GM12878 (cell line): ENCODE results near the gene FAM9C. TPM values are rescaled to one million over a fixed set of nuclear protein-coding genes. Genes with fewer than 3 reads are reported as not detected.

Experiments used
- ATAC-seq: fragments of 200-7000 bp; cut with Tn5 transposase; 3 replicates; pipeline ENCODE4 v1.9.1; 2020; ENCODE audit warnings: mild to moderate bottlenecking, moderate library complexity
- BruUV-seq: library from RNA; stranded (reverse); fragments of 400-500 nt; replicated peaks from 2 replicates; lab custom pipeline; 2021; lab: Mats Ljungman, UMichigan
- CTCF ChIA-PET: fragments of 300-600 bp; sonication (Branson Sonifier 250); formaldehyde crosslinking; extraction: SDS; loops from one replicate; lab custom pipeline; 2021; ENCODE audit warnings: inconsistent platforms; lab: Yijun Ruan, JAX
- POLR2A ChIA-PET: fragments of 350-600 bp; formaldehyde crosslinking; extraction: SDS; loops from one replicate; lab custom pipeline; 2021; ENCODE audit warnings: inconsistent platforms; lab: Charles Lee
- RAD21 ChIA-PET: fragments of 300-600 bp; sonication (Branson Sonifier 250); formaldehyde crosslinking; loops from one replicate; lab custom pipeline; 2023; ENCODE audit warnings: antibody characterized with exemption; ENCODE audit not compliant: unreplicated experiment; lab: Charles Lee
- SMC1A ChIA-PET: fragments of 300-600 bp; sonication (Branson Sonifier 250); formaldehyde crosslinking; loops from one replicate; lab custom pipeline; 2023; ENCODE audit not compliant: unreplicated experiment, uncharacterized antibody; lab: Charles Lee
- DNase-seq: peaks from one replicate; pipeline ENCODE4 v3.0.0-alpha.2; 2011; ENCODE audit warnings: low read depth, low spot score
- FAIRE-seq: peaks from 3 replicates; lab custom pipeline; 2011; peaks lifted over from hg19 to GRCh38; lab: Jason Lieb, UNC
- H2AFZ ChIP-seq: 2 replicates; pipeline ENCODE4 v1.6.0; 2011; ENCODE audit warnings: low read depth, low read length, control low read depth; ENCODE audit not compliant: control insufficient read depth
- H3K27ac ChIP-seq: 2 replicates; pipeline ENCODE4 v1.5.1; 2011; ENCODE audit warnings: control low read depth; ENCODE audit not compliant: control insufficient read depth, insufficient read depth
- H3K27me3 ChIP-seq, 2 experiments: replicated peaks in 1 of 2; 2 replicates each; pipeline versions ENCODE4 v1.6.0 to v1.6.1; 2011; ENCODE audit warnings: low read length in 1 of 2; ENCODE audit not compliant: control insufficient read depth in 2 of 2, insufficient read depth in 2 of 2
- H3K36me3 ChIP-seq, 2 experiments: 2 replicates each; pipeline ENCODE4 v1.5.1; 2011; ENCODE audit warnings: low read length in 1 of 2; ENCODE audit not compliant: control insufficient read depth in 2 of 2, insufficient read depth in 2 of 2
- H3K4me1 ChIP-seq: 2 replicates; pipeline ENCODE4 v1.6.1; 2011; ENCODE audit warnings: mild to moderate bottlenecking, low read length, moderate library complexity, mixed read lengths; ENCODE audit not compliant: control insufficient read depth, insufficient read depth
- H3K4me2 ChIP-seq: 2 replicates; pipeline ENCODE4 v1.6.0; 2011; ENCODE audit warnings: control low read depth; ENCODE audit not compliant: control insufficient read depth, insufficient read depth
- H3K4me3 ChIP-seq: fragments of 200-600 bp; sonication (generic); 2 replicates; pipeline ENCODE4 v1.5.1; 2016
- H3K79me2 ChIP-seq: 2 replicates; pipeline ENCODE4 v1.6.0; 2011; ENCODE audit warnings: low read length; ENCODE audit not compliant: control insufficient read depth, insufficient read depth
- H3K9ac ChIP-seq: 2 replicates; pipeline ENCODE4 v1.8.0; 2011; ENCODE audit warnings: low read length, control low read depth, mixed read lengths; ENCODE audit not compliant: control insufficient read depth, insufficient read depth
- H3K9me3 ChIP-seq: replicated peaks from 3 replicates; pipeline ENCODE4 v1.5.1; 2011; ENCODE audit warnings: mild to moderate bottlenecking, low read length; ENCODE audit not compliant: control insufficient read depth, insufficient read depth
- H4K20me1 ChIP-seq: 2 replicates; pipeline ENCODE4 v1.6.0; 2011; ENCODE audit not compliant: control insufficient read depth, insufficient read depth
- BHLHE40 ChIP-seq, 2 experiments: fragments of 450-650 bp in 1 of 2; IDR thresholded peaks; 2 replicates each; pipeline ENCODE4 v1.6.1; 2011 to 2017; ENCODE audit warnings: low read depth in 2 of 2, borderline replicate concordance in 1 of 2, improper control_type of control experiment in 1 of 2, low read length in 1 of 2, mild to moderate bottlenecking in 1 of 2
- CBX3 ChIP-seq: fragments of 200-600 bp; sonication (generic); IDR thresholded peaks from 2 replicates; pipeline ENCODE4 v1.6.1; 2016; ENCODE audit warnings: low read depth, borderline replicate concordance
- EED ChIP-seq: sonication (generic); IDR thresholded peaks from 2 replicates; pipeline ENCODE4 v1.6.1; 2016; ENCODE audit warnings: antibody characterized with exemption, low read depth
- HDAC2 ChIP-seq: fragments of 200-600 bp; sonication (generic); IDR thresholded peaks from 2 replicates; pipeline ENCODE4 v1.6.1; 2017
- IKZF1 ChIP-seq: fragments of 450-650 bp; conservative IDR thresholded peaks from 2 replicates; pipeline ENCODE4 v1.6.1; 2017; ENCODE audit warnings: antibody characterized with exemption, mild to moderate bottlenecking
- IKZF2 ChIP-seq, 2 experiments: fragments of 450-650 bp; IDR thresholded peaks; 2 replicates each; pipeline ENCODE4 v1.6.1; 2017; ENCODE audit warnings: mild to moderate bottlenecking in 2 of 2, moderate library complexity in 2 of 2
- JUNB ChIP-seq: IDR thresholded peaks from 2 replicates; pipeline ENCODE4 v1.6.1; 2016; ENCODE audit warnings: antibody characterized with exemption, mild to moderate bottlenecking
- JUND ChIP-seq: IDR thresholded peaks from 2 replicates; pipeline ENCODE4 v1.6.1; 2012; ENCODE audit warnings: low read depth, mild to moderate bottlenecking, low read length, improper control_type of control experiment, moderate library complexity
- MLLT1 ChIP-seq: fragments of 450-650 bp; IDR thresholded peaks from 2 replicates; pipeline ENCODE4 v1.6.1; 2016; ENCODE audit warnings: mild to moderate bottlenecking
- MTA2 ChIP-seq: fragments of 450-650 bp; IDR thresholded peaks from 2 replicates; pipeline ENCODE4 v1.6.1; 2016; ENCODE audit warnings: low read depth, mild to moderate bottlenecking, moderate library complexity
- MTA3 ChIP-seq: IDR thresholded peaks from 2 replicates; pipeline ENCODE4 v1.6.1; 2012; ENCODE audit warnings: low read length, inconsistent platforms, borderline replicate concordance
- PAX5 ChIP-seq: IDR thresholded peaks from 2 replicates; pipeline ENCODE4 v1.6.1; 2011; ENCODE audit warnings: low read depth, low read length, borderline replicate concordance
- RUNX3 ChIP-seq: IDR thresholded peaks from 2 replicates; pipeline ENCODE4 v1.6.1; 2012; ENCODE audit warnings: low read length, inconsistent platforms
- SPI1 ChIP-seq: IDR thresholded peaks from 2 replicates; pipeline ENCODE4 v1.6.1; 2011; ENCODE audit warnings: low read depth, mild to moderate bottlenecking, low read length, moderate library complexity, borderline replicate concordance; ENCODE audit not compliant: insufficient read depth
- SRF ChIP-seq, 2 experiments: IDR thresholded peaks; 2 replicates each; pipeline ENCODE4 v1.6.1; 2011; ENCODE audit warnings: low read depth in 2 of 2, low read length in 2 of 2, mild to moderate bottlenecking in 1 of 2, moderate library complexity in 1 of 2
- ZBED1 ChIP-seq: IDR thresholded peaks from 2 replicates; pipeline ENCODE4 v1.6.1; 2016; ENCODE audit warnings: borderline replicate concordance
- ZNF384 ChIP-seq: IDR thresholded peaks from 2 replicates; pipeline ENCODE4 v1.6.1; 2012; ENCODE audit warnings: low read depth, mild to moderate bottlenecking, low read length, improper control_type of control experiment, borderline replicate concordance
- WGBS: methylation state at CpG from one replicate; pipeline ENCODE4 v1.1.6; 2016; ENCODE audit warnings: low lambda C conversion rate; ENCODE audit not compliant: insufficient replicate concordance, insufficient coverage; ENCODE audit errors: missing lambda C conversion rate; 5-methylcytosine and 5-hydroxymethylcytosine counted together
- in situ Hi-C: fragments of 300-500 bp; cut with MboI; formaldehyde crosslinking; loops from 9 replicates; pipeline ENCODE4 v1.14.3; 2018; ENCODE audit warnings: mixed read lengths
- intact Hi-C: fragments of 100-400 bp; cut with micrococcal nuclease; formaldehyde crosslinking; loops from one replicate; pipeline ENCODE4 v1.14.2; 2022; ENCODE audit not compliant: unreplicated experiment
- polyA plus RNA-seq, 11 experiments: library from polyadenylated mRNA; depleted of rRNA in 4 of 11; unstranded in 6 of 11; stranded (reverse) in 5 of 11; fragments of >200 nt; fragmentation: Nextera tagmentation in 4 of 11; fragmentation: Illumina TruSeq in 1 of 11; extraction: Ambion mirVana in 4 of 11; extraction: Trizol in 1 of 11; gene quantifications; 1 replicate in 1 of 11; 2 replicates in 10 of 11; pipeline versions ENCODE4 v1.2.1 to v1.2.3, GENCODE V29; 2011 to 2016; ENCODE audit warnings: inconsistent platforms in 2 of 11, missing spikeins in 2 of 11, low read depth in 1 of 11
- total RNA-seq, 4 experiments: library from RNA; depleted of rRNA in 3 of 4; stranded (reverse); fragments of >200 nt in 3 of 4; fragmentation: Illumina TruSeq in 1 of 4; extraction: Trizol in 1 of 4; gene quantifications; 2 replicates each; pipeline versions ENCODE4 v1.2.1 to v1.2.3, GENCODE V29; 2013 to 2021

Gene FAM9C
- total and polyA plus RNA-seq, 10 of the 15 experiments (the other 5 are each of a cell fraction or from before 2014, with no cell fraction given): 0.01 to 0.03 TPM; not detected in 8

DNA sequence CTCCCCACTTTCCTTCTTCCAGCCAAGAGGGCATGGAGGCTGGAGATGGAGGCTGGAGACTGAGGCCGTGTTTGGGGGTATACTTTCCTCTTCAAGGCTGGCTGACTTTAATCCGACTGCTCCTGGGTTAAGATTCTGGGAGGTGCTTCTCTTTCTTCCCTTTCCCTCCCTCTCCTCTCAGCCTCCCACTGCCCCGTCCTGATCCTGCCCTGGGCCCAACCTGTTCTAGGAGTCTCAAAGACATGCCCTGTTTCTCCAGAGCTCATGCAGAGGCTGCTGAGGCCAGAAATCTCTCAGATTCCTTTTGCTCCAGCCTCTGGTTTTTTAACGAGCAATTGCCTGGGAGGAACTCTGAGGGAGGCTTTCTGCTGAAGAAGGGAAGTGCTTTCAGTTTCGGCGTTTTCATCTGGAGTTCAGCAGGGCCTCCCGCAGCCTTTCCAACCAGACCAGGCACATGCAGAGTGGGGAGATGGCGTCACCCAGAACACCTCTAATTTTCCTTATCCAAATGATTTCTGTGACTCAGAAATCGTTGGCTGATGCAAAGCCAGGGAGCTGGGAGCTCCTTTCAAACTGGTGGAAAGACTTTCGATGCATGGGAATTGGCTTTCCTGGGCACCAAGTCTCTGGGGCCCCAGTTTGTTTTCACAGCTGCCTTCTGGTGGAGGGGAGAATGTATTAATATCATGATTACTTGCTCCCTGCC, 34.5 kb upstream of the FAM9C start:
- H2AFZ ChIP-seq: peak overlapping the region; percentile 35
- CTCF ChIA-PET: interaction anchor here (1.3 to 3.3 kb wide), 4 partner anchors 10 to 132 kb away, joined by 3 to 12 read pairs (median 4); no protein-coding TSS in a partner anchor
- no peak for ATAC-seq
- H3K79me2 ChIP-seq: no peaks in the 10 kb centered on the region; the same call in 1 of the 2 replicates
- no peaks in the 10 kb centered on the region for H4K20me1 ChIP-seq
- no peak for FAIRE-seq
- H3K9ac ChIP-seq: peak overlapping the region; percentile 58
- in situ Hi-C loops (no loop called here), intact Hi-C loops (no loop called here)
- POLR2A ChIA-PET: interaction anchor here (0.6 to 17.3 kb wide), 5 partner anchors 12 to 299 kb away, joined by 3 to 280 read pairs (median 4); no protein-coding TSS in a partner anchor
- H3K36me3 ChIP-seq: no peaks in the 10 kb centered on the region
- peaks cover 94% of the 10 kb centered on the region for H3K4me1 ChIP-seq
- H3K4me3 ChIP-seq: no peak overlapping the region
- no TSS peak for BruUV-seq
- TF ChIP-seq SRF (IDR thresholded peaks at IDR 0.05; ENCODE audit: low read depth in 2 of 2, low read length in 2 of 2): no peak
- TF ChIP-seq HDAC2: no peak
- no peak for TF ChIP-seq CBX3
- peak; percentile 59 for TF ChIP-seq IKZF1
- 0 out of 2 replicates have a peak, but pooled peaks have one; percentile 24 for TF ChIP-seq MTA2
- TF ChIP-seq MTA3: no peak
- TF ChIP-seq MLLT1: 0 out of 2 replicates have a peak, but pooled peaks have one; percentile 2
- TF ChIP-seq JUNB: no peak
- TF ChIP-seq PAX5: no peak
- TF ChIP-seq EED: peak; percentile 50; the same call in 1 of the 2 replicates
- TF ChIP-seq RUNX3: peak; percentile 2; the same call in 1 of the 2 replicates
- TF ChIP-seq ZNF384: 0 out of 2 replicates have a peak, but pooled peaks have one; percentile 35
- TF ChIP-seq JUND: no peak
- peak; percentile 37 to 52; a peak in 2 of 4 replicates for TF ChIP-seq IKZF2 (IDR thresholded peaks at IDR 0.05)
- TF ChIP-seq BHLHE40 (IDR thresholded peaks at IDR 0.05; ENCODE audit: borderline replicate concordance in 1 of 2, low read depth in 2 of 2, low read length in 1 of 2): no peak
- peak; percentile 32; the same call in 1 of the 2 replicates for TF ChIP-seq SPI1
- TF ChIP-seq ZBED1: no peak
- H3K9me3 ChIP-seq: peaks cover 2% of the 10 kb centered on the region
- no peaks in the 10 kb centered on the region for H3K27me3 ChIP-seq
- SMC1A ChIA-PET: interaction anchor here (0.6 to 27.7 kb wide), 9 partner anchors 11 to 395 kb away, joined by 3 to 847 read pairs (median 8); no protein-coding TSS in a partner anchor
- H3K27ac ChIP-seq: peak overlapping the region; percentile 81
- H3K4me2 ChIP-seq: peak overlapping the region; percentile 41
- WGBS: 45% methylated on average over 10 of the region's 10 CpGs
- RAD21 ChIA-PET: interaction anchor here (0.8 to 23.1 kb wide), 6 partner anchors 7 to 132 kb away, joined by 3 to 689 read pairs (median 64); partner anchors contain the start of gene TMSB4X
- DNase-seq: no peak
